ENCODE measurements around the gene GRIK5.

GRIK5 gene, protein sequence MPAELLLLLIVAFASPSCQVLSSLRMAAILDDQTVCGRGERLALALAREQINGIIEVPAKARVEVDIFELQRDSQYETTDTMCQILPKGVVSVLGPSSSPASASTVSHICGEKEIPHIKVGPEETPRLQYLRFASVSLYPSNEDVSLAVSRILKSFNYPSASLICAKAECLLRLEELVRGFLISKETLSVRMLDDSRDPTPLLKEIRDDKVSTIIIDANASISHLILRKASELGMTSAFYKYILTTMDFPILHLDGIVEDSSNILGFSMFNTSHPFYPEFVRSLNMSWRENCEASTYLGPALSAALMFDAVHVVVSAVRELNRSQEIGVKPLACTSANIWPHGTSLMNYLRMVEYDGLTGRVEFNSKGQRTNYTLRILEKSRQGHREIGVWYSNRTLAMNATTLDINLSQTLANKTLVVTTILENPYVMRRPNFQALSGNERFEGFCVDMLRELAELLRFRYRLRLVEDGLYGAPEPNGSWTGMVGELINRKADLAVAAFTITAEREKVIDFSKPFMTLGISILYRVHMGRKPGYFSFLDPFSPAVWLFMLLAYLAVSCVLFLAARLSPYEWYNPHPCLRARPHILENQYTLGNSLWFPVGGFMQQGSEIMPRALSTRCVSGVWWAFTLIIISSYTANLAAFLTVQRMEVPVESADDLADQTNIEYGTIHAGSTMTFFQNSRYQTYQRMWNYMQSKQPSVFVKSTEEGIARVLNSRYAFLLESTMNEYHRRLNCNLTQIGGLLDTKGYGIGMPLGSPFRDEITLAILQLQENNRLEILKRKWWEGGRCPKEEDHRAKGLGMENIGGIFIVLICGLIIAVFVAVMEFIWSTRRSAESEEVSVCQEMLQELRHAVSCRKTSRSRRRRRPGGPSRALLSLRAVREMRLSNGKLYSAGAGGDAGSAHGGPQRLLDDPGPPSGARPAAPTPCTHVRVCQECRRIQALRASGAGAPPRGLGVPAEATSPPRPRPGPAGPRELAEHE

GRCh38 chr19:42069619-42070351, at the start of gene GRIK5:
Gene GRIK5, minus strand, starts transcription at chr19:42070206. Its CDS starts 4,436 bp downstream, at chr19:42065770.
- no peak for TF ChIP-seq CTCF (IDR thresholded peaks at IDR 0.05)

GRCh38 chr19:42117076-42117475, 47.1 kb upstream of the GRIK5 start:
- TF ChIP-seq CTCF (IDR thresholded peaks at IDR 0.05) = no peak

- TF ChIP-seq CTCF (IDR thresholded peaks at IDR 0.05) = no peak
Observed at GRCh38 chr19:42116308-42117075, 46.5 kb upstream of the GRIK5 start.

GRCh38 chr19:42115705-42116104, 45.7 kb upstream of the GRIK5 start:
- TF ChIP-seq CTCF (IDR thresholded peaks at IDR 0.05) = no peak

DNA sequence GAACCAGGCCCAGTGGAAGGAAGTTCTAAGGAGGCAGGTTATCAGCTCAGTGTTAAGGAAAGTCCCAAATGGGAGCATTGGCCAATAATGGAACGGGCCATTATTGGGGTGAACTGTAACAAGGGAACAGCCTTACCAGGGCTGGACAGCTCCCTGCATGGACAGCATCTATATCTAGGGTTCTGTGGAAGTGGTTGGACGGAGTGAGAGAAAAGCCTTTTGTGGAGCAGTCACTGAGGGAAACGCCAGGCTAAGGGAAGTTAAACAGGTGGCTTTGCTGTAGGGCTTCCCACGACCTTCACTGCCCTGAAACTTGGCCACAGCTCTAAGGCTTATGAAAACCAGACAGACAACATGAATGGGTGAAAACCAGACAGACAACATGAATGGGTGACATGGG, 45.2 kb upstream of the GRIK5 start:
- TF ChIP-seq CTCF (IDR thresholded peaks at IDR 0.05) = no peak

- TF ChIP-seq CTCF (IDR thresholded peaks at IDR 0.05) = no peak
Observed at GRCh38 chr19:42114412-42114811, 44.4 kb upstream of the GRIK5 start.
